SU-DHL-6 (cell line): ENCODE measurements around the gene NDUFAF7.

ENCODE experiments used
- CTCF ChIP-seq: fragments of 200-600 bp; sonication (generic); IDR thresholded peaks from one replicate; pipeline ENCODE4 v1.5.1; 2017; ENCODE audit warnings: antibody characterized with exemption, mild to moderate bottlenecking, low read length, moderate library complexity; ENCODE audit not compliant: insufficient read depth, poor library complexity, severe bottlenecking
- EZH2phosphoT487 ChIP-seq: fragments of 200-600 bp; sonication (generic), shearing (Covaris generic); conservative IDR thresholded peaks from 2 replicates; pipeline ENCODE4 v1.6.1; 2018; ENCODE audit warnings: mild to moderate bottlenecking, antibody characterized with exemption, low read length, moderate library complexity, mixed read lengths

GRCh38 chr2:37271376-37272067 is 40.1 kb downstream of the NDUFAF7 start:
- no peak for TF ChIP-seq CTCF
- TF ChIP-seq EZH2phosphoT487: no peak
